HepG2 (cell line): ENCODE data around the gene CACNA1F. TPM values are rescaled to one million over a fixed set of nuclear protein-coding genes. Genes with fewer than 3 reads are reported as not detected.

ENCODE experiments used
- AHDC1 ChIP-seq: sonication (generic); formaldehyde crosslinking; IDR thresholded peaks from 2 replicates; pipeline ENCODE4 v1.5.1; 2020; ENCODE audit warnings: mild to moderate bottlenecking, missing genetic modification reagents, borderline replicate concordance
- GABPB1 ChIP-seq: IDR thresholded peaks from 2 replicates; pipeline ENCODE4 v1.6.1; 2016; ENCODE audit warnings: mild to moderate bottlenecking, missing genetic modification reagents, moderate library complexity, missing compliant biosample characterization
- NFYC ChIP-seq: IDR thresholded peaks from 2 replicates; pipeline ENCODE4 v1.6.1; 2016; ENCODE audit warnings: missing genetic modification reagents, missing compliant biosample characterization
- RFX3 ChIP-seq: IDR thresholded peaks from 2 replicates; pipeline ENCODE4 v1.6.1; 2016; ENCODE audit warnings: missing biosample characterization, missing genetic modification reagents
- TBX2 ChIP-seq: sonication (generic); formaldehyde crosslinking; IDR thresholded peaks from 2 replicates; pipeline ENCODE4 v1.5.0; 2020; ENCODE audit warnings: missing genetic modification reagents, mild to moderate bottlenecking, borderline replicate concordance
- UBTF ChIP-seq: sonication (generic); formaldehyde crosslinking; IDR thresholded peaks from 2 replicates; pipeline ENCODE4 v1.4.0; 2020; ENCODE audit warnings: mild to moderate bottlenecking, missing genetic modification reagents
- ZFP91 ChIP-seq: sonication (generic); formaldehyde crosslinking; IDR thresholded peaks from 2 replicates; pipeline ENCODE4 v1.9.0; 2022; ENCODE audit warnings: missing genetic modification reagents, mild to moderate bottlenecking, borderline replicate concordance
- polyA plus RNA-seq, 8 experiments: library from polyadenylated mRNA; depleted of rRNA in 3 of 8; stranded (reverse) in 7 of 8; unstranded in 1 of 8; fragments of >200 nt; fragmentation: Illumina TruSeq in 4 of 8; extraction: Trizol in 4 of 8; gene quantifications; 2 replicates each; pipeline versions ENCODE4 v1.2.1 to v1.2.3, GENCODE V29; 2011 to 2016; ENCODE audit warnings: low read depth in 4 of 8, missing spikeins in 1 of 8, mixed read lengths in 1 of 8; ENCODE audit not compliant: insufficient read depth in 1 of 8
- total RNA-seq, 5 experiments: library from RNA; depleted of rRNA; stranded (reverse); fragments of >200 nt; fragmentation: Illumina TruSeq; extraction: Trizol; gene quantifications; 2 replicates each; pipeline ENCODE4 v1.2.3, GENCODE V29; 2016; ENCODE audit warnings: low read depth in 1 of 5

Gene CACNA1F
- total and polyA plus RNA-seq, 2 of the 13 experiments (the other 11 are each of a cell fraction or from before 2014, with no cell fraction given), result 0.03 TPM; not detected in 1

- TF ChIP-seq NFYC (no peak), ZFP91 (CRISPR knock-in tag) (peak; percentile 30; the same call in 1 of the 2 replicates), RFX3 (no peak), TBX2 (no peak), UBTF (CRISPR knock-in tag) (0 out of 2 replicates have a peak, but pooled peaks have one; percentile 47), GABPB1 (peak; percentile 5; the same call in 1 of the 2 replicates), AHDC1 (CRISPR knock-in tag) (no peak)
Measured at GRCh38 chrX:49191574-49192011, 41.5 kb downstream of the CACNA1F start (continued).
